Stomach (tissue), 9 donors: ENCODE data around the gene NMT1. TPM values are rescaled to one million over a fixed set of nuclear protein-coding genes. Genes with fewer than 3 reads are reported as not detected.

Source experiments
- DNase-seq, 2 donors: peaks; one replicate each; pipeline versions ENCODE4 v3.0.0 to v3.0.0-alpha.2; 2013 to 2019
- H3K27ac ChIP-seq, 5 donors: fragments of 200-600 bp in 4 of 5; sonication (generic) in 4 of 5; one replicate each; pipeline ENCODE4 v1.5.1; 2013 to 2019; ENCODE audit warnings: mild to moderate bottlenecking in 1 of 5, moderate library complexity in 1 of 5
- H3K27me3 ChIP-seq, 3 donors: fragments of 200-600 bp; sonication (generic); one replicate each; pipeline ENCODE4 v1.5.1; 2017 to 2019; ENCODE audit warnings: mixed run types in 1 of 3
- H3K36me3 ChIP-seq, 4 donors: fragments of 200-600 bp; sonication (generic); 1 replicate in 3 of 4; 2 replicates in 1 of 4; pipeline ENCODE4 v1.5.1; 2016 to 2019
- H3K4me1 ChIP-seq, 4 donors: fragments of 200-600 bp; sonication (generic); one replicate each; pipeline ENCODE4 v1.5.1; 2016 to 2019
- H3K4me3 ChIP-seq, 4 donors: fragments of 200-600 bp; sonication (generic) in 3 of 4; one replicate each; pipeline ENCODE4 v1.5.1; 2016 to 2019; ENCODE audit warnings: mild to moderate bottlenecking in 1 of 4
- H3K9me3 ChIP-seq, 4 donors: fragments of 200-600 bp; sonication (generic); one replicate each; pipeline ENCODE4 v1.5.1; 2016 to 2019
- CTCF ChIP-seq, 7 experiments: fragments of 450-650 bp in 4 of 7; fragments of 200-600 bp in 3 of 7; sonication (generic) in 3 of 7; IDR thresholded peaks; one replicate each; pipeline ENCODE4 v1.5.1; 2016 to 2019; ENCODE audit warnings: antibody characterized with exemption in 7 of 7, control low read depth in 2 of 7, mild to moderate bottlenecking in 1 of 7
- EP300 ChIP-seq: sonication (generic); formaldehyde crosslinking; IDR thresholded peaks from one replicate; pipeline ENCODE4 v1.6.1; 2017; ENCODE audit warnings: antibody characterized with exemption
- POLR2A ChIP-seq, 4 donors: fragments of 450-650 bp; IDR thresholded peaks; one replicate each; pipeline ENCODE4 v1.6.1; 2016; ENCODE audit warnings: antibody characterized with exemption in 4 of 4, control low read depth in 2 of 4, mild to moderate bottlenecking in 1 of 4, moderate library complexity in 1 of 4
- POLR2AphosphoS5 ChIP-seq, 3 donors: sonication (generic); formaldehyde crosslinking; IDR thresholded peaks; one replicate each; pipeline ENCODE4 v1.6.1; 2016; ENCODE audit warnings: antibody characterized with exemption in 3 of 3
- WGBS, 5 donors: extraction: QIAGEN DNeasy Blood & Tissue Kit in 3 of 5; methylation state at CpG; one replicate each; pipeline versions ENCODE4 v1.1.5 to v1.1.7; 2013 to 2018; 5-methylcytosine and 5-hydroxymethylcytosine counted together
- intact Hi-C: fragments of 100-400 bp; cut with DNase I; formaldehyde crosslinking; loops from one replicate; pipeline ENCODE4 v1.15.1; 2023; ENCODE audit warnings: low total_unique reads
- polyA plus RNA-seq, 3 donors: library from polyadenylated mRNA; stranded (reverse); fragments of 200-250 nt; gene quantifications; one replicate each; pipeline ENCODE4 v1.2.3, GENCODE V29; 2013
- total RNA-seq, 5 donors: library from RNA; depleted of rRNA; stranded (reverse); fragments of >200 nt; gene quantifications; one replicate each; pipeline versions ENCODE4 v1.1.0 to v1.2.3, GENCODE V29; 2014 to 2016
- donor health status: healthy with polysubstance abuse.
- donor health status: Bipolar disorder and iron deficiency.
- donor health status: healthy.

Gene NMT1
- total and polyA plus RNA-seq, 8 donors = 23.3 to 230 (median 73.5) TPM

GRCh38 chr17:45098869-45099616 is 37.9 kb downstream of the NMT1 start:
- Histone ChIP-seq H3K27me3 (no peaks in the 10 kb centered on the region), H3K9me3 (no peaks in the 10 kb centered on the region), H3K4me3 (no peak overlapping the region), H3K4me1 (peaks cover 14 to 38% (median 25%) of the 10 kb centered on the region in 4 donors), H3K27ac (peak overlapping the region in 3 of 5 donors; percentile 39 to 68 (median 61)), H3K36me3 (peaks cover 93 to 100% (median 96%) of the 10 kb centered on the region in 4 donors)
- intact Hi-C loops = no loop called here
- 44 to 49% (median 47%) methylated on average over 9 of the region's 9 CpGs for WGBS, 5 donors
- TF ChIP-seq POLR2AphosphoS5 (IDR thresholded peaks at IDR 0.05) = peak in 2 of 3 donors; percentile 22 to 77
- no peak for TF ChIP-seq EP300
- peak in 5 of 7 experiments; percentile 60 to 88 (median 74) for TF ChIP-seq CTCF (IDR thresholded peaks at IDR 0.05)
- DNase-seq = peak; percentile 91 to 93

- H3K36me3 ChIP-seq = peaks cover 93 to 100% (median 96%) of the 10 kb centered on the region in 4 donors
- H3K27me3 ChIP-seq = no peaks in the 10 kb centered on the region
- H3K27ac ChIP-seq = peak overlapping the region in 1 of 5 donors; percentile 44
- H3K4me1 ChIP-seq = peaks cover 10 to 27% (median 17%) of the 10 kb centered on the region in 4 donors
- WGBS, 5 donors = 73 to 91% (median 78%) methylated on average over 9 of the region's 9 CpGs
- no peaks in the 10 kb centered on the region for H3K9me3 ChIP-seq
- H3K4me3 ChIP-seq = no peak overlapping the region
- no peak for DNase-seq
- intact Hi-C loops = loop anchor here (10.0 kb wide), 1 partner anchor 187 kb away; the partner anchor contains the start of gene GFAP
- TF ChIP-seq EP300 (no peak), CTCF (IDR thresholded peaks at IDR 0.05) (no peak), POLR2A (IDR thresholded peaks at IDR 0.05) (no peak), POLR2AphosphoS5 (IDR thresholded peaks at IDR 0.05) (no peak)
Measured at GRCh38 chr17:45101546-45101882, 40.4 kb downstream of the NMT1 start.

GRCh38 chr17:45101883-45102811 is 41.0 kb downstream of the NMT1 start:
- Histone ChIP-seq H3K27ac (peak overlapping the region in 1 of 5 donors; percentile 44), H3K4me3 (no peak overlapping the region), H3K9me3 (no peaks in the 10 kb centered on the region), H3K4me1 (peaks cover 10 to 30% (median 15%) of the 10 kb centered on the region in 4 donors), H3K27me3 (no peaks in the 10 kb centered on the region), H3K36me3 (peaks cover 93 to 100% (median 96%) of the 10 kb centered on the region in 4 donors)
- 80 to 90% (median 89%) methylated on average over 12 of the region's 12 CpGs for WGBS, 5 donors
- TF ChIP-seq EP300 (no peak), POLR2AphosphoS5 (IDR thresholded peaks at IDR 0.05) (no peak), CTCF (IDR thresholded peaks at IDR 0.05) (no peak)
- intact Hi-C loops = loop anchor here (10.0 kb wide), 1 partner anchor 187 kb away; the partner anchor contains the start of gene GFAP
- DNase-seq = no peak

- 85 to 93% (median 91%) methylated on average over 9 of the region's 9 CpGs for WGBS, 5 donors
- intact Hi-C loops = loop anchor here (10.0 kb wide), 1 partner anchor 188 kb away; the partner anchor contains the start of gene GFAP
- H3K27ac ChIP-seq = peak overlapping the region in 1 of 5 donors; percentile 44
- H3K36me3 ChIP-seq = peaks cover 93 to 100% (median 96%) of the 10 kb centered on the region in 4 donors
- DNase-seq = no peak
- H3K9me3 ChIP-seq = no peaks in the 10 kb centered on the region
- TF ChIP-seq EP300 (no peak), CTCF (IDR thresholded peaks at IDR 0.05) (no peak), POLR2AphosphoS5 (IDR thresholded peaks at IDR 0.05) (no peak), POLR2A (IDR thresholded peaks at IDR 0.05) (no peak)
- H3K27me3 ChIP-seq = no peaks in the 10 kb centered on the region
- peaks cover 10 to 38% (median 14%) of the 10 kb centered on the region in 4 donors for H3K4me1 ChIP-seq
- no peak overlapping the region for H3K4me3 ChIP-seq
Measured at GRCh38 chr17:45102856-45103255, 41.7 kb downstream of the NMT1 start.
